Caco-2 (cell line): Measurements from ENCODE around the gene KCNA10. TPM values are rescaled to one million over a fixed set of nuclear protein-coding genes. Genes with fewer than 3 reads are reported as not detected.

Experiments used
- BruUV-seq: library from RNA; stranded (reverse); fragments of 400-500 nt; replicated peaks from 2 replicates; lab custom pipeline; 2021; lab: Mats Ljungman, UMichigan
- CTCF ChIA-PET: fragments of 300-600 bp; sonication (Branson Sonifier 250); formaldehyde crosslinking; loops from one replicate; lab custom pipeline; 2022; ENCODE audit warnings: antibody characterized with exemption; lab: Charles Lee
- POLR2A ChIA-PET: fragments of 300-600 bp; sonication (Branson Sonifier 250); formaldehyde crosslinking; loops from one replicate; lab custom pipeline; 2022; ENCODE audit warnings: antibody characterized with exemption; lab: Charles Lee
- DNase-seq, 2 experiments: peaks; one replicate each; pipeline versions ENCODE4 v3.0.0 to v3.0.0-alpha.2; 2020 to 2022
- H3K27me3 ChIP-seq: replicated peaks from 2 replicates; pipeline ENCODE4 v1.6.0; 2011; ENCODE audit warnings: low read length; ENCODE audit not compliant: control insufficient read depth, insufficient read depth
- H3K36me3 ChIP-seq: 2 replicates; pipeline ENCODE4 v1.5.1; 2011; ENCODE audit warnings: low read length; ENCODE audit not compliant: control insufficient read depth, insufficient read depth
- H3K4me1 ChIP-seq: fragments of 250-450 bp; sonication (Bioruptor Pico); 2 replicates; pipeline ENCODE4 v1.5.1; 2020; ENCODE audit warnings: mild to moderate bottlenecking
- H3K4me3 ChIP-seq: 2 replicates; pipeline ENCODE4 v1.5.1; 2011; ENCODE audit warnings: low read depth, mild to moderate bottlenecking, control low read depth, low read length
- H3K9me3 ChIP-seq: fragments of 250-450 bp; sonication (Bioruptor Pico); 2 replicates; pipeline ENCODE4 v1.5.1; 2020; ENCODE audit warnings: mild to moderate bottlenecking, moderate library complexity
- H3K27ac Mint-ChIP-seq: one replicate; pipeline ENCODE4 v1.8.0; 2022; ENCODE audit warnings: mixed read lengths; ENCODE audit not compliant: unreplicated experiment
- H3K27me3 Mint-ChIP-seq: one replicate; pipeline ENCODE4 v1.8.0; 2022; ENCODE audit warnings: mixed read lengths; ENCODE audit not compliant: insufficient read depth, unreplicated experiment
- H3K36me3 Mint-ChIP-seq: one replicate; pipeline ENCODE4 v1.8.0; 2022; ENCODE audit warnings: mild to moderate bottlenecking, mixed read lengths; ENCODE audit not compliant: insufficient read depth, unreplicated experiment
- H3K4me1 Mint-ChIP-seq: one replicate; pipeline ENCODE4 v1.8.0; 2022; ENCODE audit warnings: low read depth, mixed read lengths; ENCODE audit not compliant: unreplicated experiment
- H3K4me3 Mint-ChIP-seq: one replicate; pipeline ENCODE4 v1.8.0; 2022; ENCODE audit warnings: mild to moderate bottlenecking, moderate library complexity, mixed read lengths; ENCODE audit not compliant: unreplicated experiment
- H3K9me3 Mint-ChIP-seq: one replicate; pipeline ENCODE4 v1.8.0; 2022; ENCODE audit warnings: mixed read lengths; ENCODE audit not compliant: unreplicated experiment
- intact Hi-C: fragments of 100-400 bp; cut with micrococcal nuclease; formaldehyde crosslinking; loops from one replicate; pipeline ENCODE4 v1.10.0; 2022; ENCODE audit not compliant: unreplicated experiment
- total RNA-seq: library from RNA; stranded (reverse); gene quantifications from 2 replicates; pipeline ENCODE4 v1.2.3, GENCODE V29; 2022
- TF ChIP-seq, protein P1 (sequence below), 2 experiments: fragments of 200-600 bp in 1 of 2; IDR thresholded peaks; 1 replicate in 1 of 2; 2 replicates in 1 of 2; pipeline versions ENCODE4 v1.5.1 to v1.8.0; 2011 to 2022; ENCODE audit warnings: antibody characterized with exemption in 1 of 2, control low read depth in 1 of 2, inconsistent platforms in 1 of 2, low read depth in 1 of 2, low read length in 1 of 2, mild to moderate bottlenecking in 1 of 2, moderate library complexity in 1 of 2; ENCODE audit not compliant: insufficient read depth in 1 of 2, severe bottlenecking in 1 of 2, unreplicated experiment in 1 of 2

The KCNA10 gene
- total RNA-seq, 1 experiment from 2014 or later, result not detected

GRCh38 chr1:110526201-110526780 is 7.3 kb upstream of the KCNA10 start:
- POLR2A ChIA-PET, result no interaction called here

GRCh38 chr1:110525249-110525595 is 6.2 kb upstream of the KCNA10 start:
- H3K4me3 Mint-ChIP-seq, result no peak overlapping the region
- ChIA-PET CTCF (no interaction called here), POLR2A (no interaction called here)
- no peaks in the 10 kb centered on the region for H3K27me3 ChIP-seq
- H3K36me3 Mint-ChIP-seq, result no peaks in the 10 kb centered on the region
- intact Hi-C loops, result loop anchor here (10.0 kb wide), 1 partner anchor 260 kb away; no protein-coding TSS in a partner anchor
- H3K4me3 ChIP-seq, result no peak overlapping the region
- DNase-seq, result no peak
- no peaks in the 10 kb centered on the region for H3K9me3 Mint-ChIP-seq
- H3K9me3 ChIP-seq, result no peaks in the 10 kb centered on the region
- no peaks in the 10 kb centered on the region for H3K36me3 ChIP-seq
- H3K4me1 ChIP-seq, result no peaks in the 10 kb centered on the region
- H3K27ac Mint-ChIP-seq, result no peak overlapping the region
- peaks cover 10% of the 10 kb centered on the region for H3K27me3 Mint-ChIP-seq
- H3K4me1 Mint-ChIP-seq, result no peaks in the 10 kb centered on the region
- TF ChIP-seq, protein P1, sequence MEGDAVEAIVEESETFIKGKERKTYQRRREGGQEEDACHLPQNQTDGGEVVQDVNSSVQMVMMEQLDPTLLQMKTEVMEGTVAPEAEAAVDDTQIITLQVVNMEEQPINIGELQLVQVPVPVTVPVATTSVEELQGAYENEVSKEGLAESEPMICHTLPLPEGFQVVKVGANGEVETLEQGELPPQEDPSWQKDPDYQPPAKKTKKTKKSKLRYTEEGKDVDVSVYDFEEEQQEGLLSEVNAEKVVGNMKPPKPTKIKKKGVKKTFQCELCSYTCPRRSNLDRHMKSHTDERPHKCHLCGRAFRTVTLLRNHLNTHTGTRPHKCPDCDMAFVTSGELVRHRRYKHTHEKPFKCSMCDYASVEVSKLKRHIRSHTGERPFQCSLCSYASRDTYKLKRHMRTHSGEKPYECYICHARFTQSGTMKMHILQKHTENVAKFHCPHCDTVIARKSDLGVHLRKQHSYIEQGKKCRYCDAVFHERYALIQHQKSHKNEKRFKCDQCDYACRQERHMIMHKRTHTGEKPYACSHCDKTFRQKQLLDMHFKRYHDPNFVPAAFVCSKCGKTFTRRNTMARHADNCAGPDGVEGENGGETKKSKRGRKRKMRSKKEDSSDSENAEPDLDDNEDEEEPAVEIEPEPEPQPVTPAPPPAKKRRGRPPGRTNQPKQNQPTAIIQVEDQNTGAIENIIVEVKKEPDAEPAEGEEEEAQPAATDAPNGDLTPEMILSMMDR (IDR thresholded peaks at IDR 0.05; ENCODE audit: insufficient read depth in 1 of 2, low read depth in 1 of 2, low read length in 1 of 2, severe bottlenecking in 1 of 2, unreplicated experiment in 1 of 2), result no peak
- BruUV-seq, result no TSS peak

More at GRCh38 chr1:110526201-110526780, 7.3 kb upstream of the KCNA10 start:
- CTCF ChIA-PET, result no interaction called here
- Histone ChIP-seq H3K9me3 (no peaks in the 10 kb centered on the region), H3K36me3 (no peaks in the 10 kb centered on the region), H3K4me3 (no peak overlapping the region), H3K4me1 (no peaks in the 10 kb centered on the region), H3K27me3 (no peaks in the 10 kb centered on the region)
- Mint-ChIP-seq H3K36me3 (no peaks in the 10 kb centered on the region), H3K4me3 (no peak overlapping the region), H3K9me3 (no peaks in the 10 kb centered on the region), H3K27ac (no peak overlapping the region), H3K4me1 (no peaks in the 10 kb centered on the region), H3K27me3 (peaks cover 9% of the 10 kb centered on the region)
- intact Hi-C loops, result loop anchor here (10.0 kb wide), 1 partner anchor 259 kb away; no protein-coding TSS in a partner anchor
- TF ChIP-seq, protein P1 (IDR thresholded peaks at IDR 0.05; ENCODE audit: insufficient read depth in 1 of 2, low read depth in 1 of 2, low read length in 1 of 2, severe bottlenecking in 1 of 2, unreplicated experiment in 1 of 2), result no peak
- BruUV-seq, result no TSS peak
- DNase-seq, result no peak

- no TSS peak for BruUV-seq
- H3K36me3 Mint-ChIP-seq, result no peaks in the 10 kb centered on the region
- H3K27ac Mint-ChIP-seq, result no peak overlapping the region
- Histone ChIP-seq H3K4me3 (no peak overlapping the region), H3K36me3 (no peaks in the 10 kb centered on the region), H3K4me1 (no peaks in the 10 kb centered on the region), H3K27me3 (no peaks in the 10 kb centered on the region), H3K9me3 (no peaks in the 10 kb centered on the region)
- ChIA-PET CTCF (interaction anchor here (0.7 kb wide), 1 partner anchor 28 kb away, joined by 7 read pairs; no protein-coding TSS in a partner anchor), POLR2A (no interaction called here)
- peak; percentile 42 to 44 for DNase-seq
- H3K4me3 Mint-ChIP-seq, result no peak overlapping the region
- TF ChIP-seq, protein P1 (IDR thresholded peaks at IDR 0.05; ENCODE audit: insufficient read depth in 1 of 2, low read depth in 1 of 2, low read length in 1 of 2, severe bottlenecking in 1 of 2, unreplicated experiment in 1 of 2), result peak; percentile 57 to 64
- no peaks in the 10 kb centered on the region for H3K4me1 Mint-ChIP-seq
- H3K27me3 Mint-ChIP-seq, result peaks cover 9% of the 10 kb centered on the region
- H3K9me3 Mint-ChIP-seq, result no peaks in the 10 kb centered on the region
- intact Hi-C loops, result loop anchor here (1.0 to 10.0 kb wide), 2 partner anchors 91 to 260 kb away; no protein-coding TSS in a partner anchor
Observed at GRCh38 chr1:110524311-110525248, 5.6 kb upstream of the KCNA10 start.
